Right lung (tissue), 5 donors: Measurements from ENCODE around the gene GRAMD1B. TPM values are rescaled to one million over a fixed set of nuclear protein-coding genes. Genes with fewer than 3 reads are reported as not detected.
A peak's percentile ranks its signal among the peaks of the same experiment; 100 is the strongest.

Source experiments
- DNase-seq, 2 donors: peaks; one replicate each; pipeline ENCODE4 v3.0.0-alpha.2; 2013
- polyA plus RNA-seq, 5 donors: library from polyadenylated mRNA; unstranded; fragments of 120-200 nt; gene quantifications; one replicate each; pipeline versions ENCODE4 v1.2.1 to v1.2.3, GENCODE V29; 2013; ENCODE audit warnings: inconsistent platforms in 1 of 5, low replicate concordance in 1 of 5; ENCODE audit not compliant: insufficient read length in 5 of 5, insufficient read depth in 1 of 5

GRAMD1B gene
- polyA plus RNA-seq, 5 donors = 3.8 to 4.5 (median 4.2) TPM

DNA sequence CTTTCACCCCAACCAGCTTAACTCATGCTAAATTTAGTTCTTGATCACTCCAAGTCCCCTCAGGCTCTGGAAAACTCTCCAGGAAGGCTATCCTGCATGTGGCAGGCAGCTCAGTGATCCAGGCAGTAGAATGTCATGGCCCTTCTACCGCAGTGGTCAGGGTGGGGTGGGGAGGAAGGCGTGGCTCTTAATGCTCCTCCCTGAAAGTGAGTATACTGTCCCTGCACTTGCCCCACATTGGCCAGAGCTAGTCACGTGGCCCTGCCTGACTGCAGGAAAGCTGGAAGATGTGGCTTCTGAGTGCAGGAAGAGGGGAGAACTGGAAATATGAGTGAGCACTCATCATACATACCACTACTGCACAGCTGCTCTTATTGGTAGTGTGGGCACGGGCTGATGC lies 102.1 kb downstream of the GRAMD1B start:
- no peak for DNase-seq

GRCh38 chr11:123535401-123535800 lies 105.3 kb downstream of the GRAMD1B start:
- no peak for DNase-seq

- no peak for DNase-seq
Measured at GRCh38 chr11:123536690-123537437, 106.8 kb downstream of the GRAMD1B start.

- DNase-seq = no peak
Measured at GRCh38 chr11:123537726-123538125, 107.7 kb downstream of the GRAMD1B start.

- no peak for DNase-seq
Measured at GRCh38 chr11:123543797-123544196, 113.7 kb downstream of the GRAMD1B start.

- no peak for DNase-seq
Measured at GRCh38 chr11:123544631-123545375, 114.7 kb downstream of the GRAMD1B start.

DNA sequence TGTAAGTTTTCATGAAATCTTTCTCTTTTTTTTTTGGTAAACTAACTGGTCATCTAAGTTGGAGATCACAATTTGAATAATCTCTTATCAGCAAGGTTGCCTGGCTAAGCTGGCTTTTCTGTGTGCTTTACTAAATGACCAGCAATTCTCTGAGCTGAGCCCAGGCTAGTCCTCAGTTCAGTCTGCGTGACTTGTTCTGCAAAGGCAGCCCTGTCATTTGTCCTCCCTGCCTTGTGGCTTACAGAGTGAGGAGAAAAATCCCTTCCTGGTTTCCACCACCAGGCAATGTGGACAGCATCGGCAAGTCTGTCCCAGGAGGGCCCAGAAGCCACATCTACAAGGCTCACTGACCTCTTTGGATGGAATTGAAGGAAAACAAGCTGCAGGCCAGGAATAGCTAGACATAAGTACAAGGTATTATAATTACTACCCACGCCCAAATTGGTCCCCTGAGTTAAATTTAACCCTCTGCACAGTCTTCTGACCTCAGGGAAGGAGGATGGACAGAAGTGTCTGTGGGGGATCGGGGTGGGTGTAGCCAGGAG lies 115.7 kb downstream of the GRAMD1B start:
- no peak for DNase-seq

DNA sequence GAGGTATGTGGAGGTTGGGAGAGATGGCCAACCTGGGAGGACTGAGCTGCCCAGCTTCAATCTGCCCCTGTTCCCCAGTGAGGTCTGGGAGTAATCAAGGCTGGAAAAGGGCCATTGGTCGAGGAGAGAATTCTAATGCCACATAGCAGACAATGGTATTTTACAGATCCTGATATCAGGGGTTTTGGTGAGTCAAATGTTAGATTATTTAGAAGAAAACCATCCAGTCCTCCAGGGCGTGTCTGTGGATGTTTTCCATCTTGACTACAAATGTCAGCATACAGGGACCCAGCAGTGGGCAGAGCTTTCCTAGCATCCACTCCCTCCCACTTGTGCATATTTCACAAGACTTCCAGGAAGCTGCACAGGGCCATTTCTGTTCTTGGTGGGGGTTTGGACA lies 116.4 kb downstream of the GRAMD1B start:
- DNase-seq = no peak

DNA sequence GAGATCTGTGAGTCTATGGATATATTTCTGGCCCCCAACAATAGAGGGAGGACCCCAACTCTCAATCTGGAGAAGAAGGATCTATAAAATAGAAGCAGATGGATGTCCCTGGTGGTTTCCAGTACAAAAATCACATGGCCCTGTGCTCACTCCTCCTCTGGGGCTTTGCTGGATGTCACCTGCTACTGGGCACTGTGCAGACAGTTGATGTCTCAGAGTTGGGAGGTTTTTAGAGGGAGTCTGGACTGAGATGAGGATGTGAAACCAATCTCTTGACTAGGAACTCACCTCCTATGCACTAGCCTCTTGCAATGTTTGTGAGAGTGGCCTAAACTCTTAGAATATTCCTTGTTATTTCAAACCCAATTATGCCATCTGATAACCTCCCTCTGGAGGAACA lies 117.1 kb downstream of the GRAMD1B start:
- no peak for DNase-seq

GRCh38 chr11:123548774-123549173 lies 118.7 kb downstream of the GRAMD1B start:
- DNase-seq = no peak

GRCh38 chr11:123549926-123550917 lies 120.2 kb downstream of the GRAMD1B start:
- no peak for DNase-seq

DNA sequence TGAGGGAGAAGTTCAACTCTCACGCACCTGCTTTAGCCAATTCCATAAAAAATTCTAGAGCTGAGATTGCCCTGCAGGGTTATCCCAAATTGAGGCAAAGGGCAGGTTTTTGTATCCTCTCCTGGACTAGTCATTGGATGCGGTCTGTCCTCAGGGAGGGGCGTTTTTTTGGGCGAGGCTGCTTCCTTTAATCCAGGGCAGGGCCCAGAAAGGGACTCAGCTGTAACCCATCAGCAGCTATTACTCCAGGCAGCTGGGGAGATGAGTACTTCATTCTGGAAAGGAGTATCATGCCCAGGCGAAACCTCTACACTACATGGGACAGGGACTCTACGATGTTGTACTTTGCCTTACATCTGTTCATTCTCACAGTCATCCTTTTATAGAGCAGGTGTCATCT lies 121.0 kb downstream of the GRAMD1B start:
- no peak for DNase-seq

GRCh38 chr11:123556633-123557032 lies 126.6 kb downstream of the GRAMD1B start:
- DNase-seq = no peak

DNA sequence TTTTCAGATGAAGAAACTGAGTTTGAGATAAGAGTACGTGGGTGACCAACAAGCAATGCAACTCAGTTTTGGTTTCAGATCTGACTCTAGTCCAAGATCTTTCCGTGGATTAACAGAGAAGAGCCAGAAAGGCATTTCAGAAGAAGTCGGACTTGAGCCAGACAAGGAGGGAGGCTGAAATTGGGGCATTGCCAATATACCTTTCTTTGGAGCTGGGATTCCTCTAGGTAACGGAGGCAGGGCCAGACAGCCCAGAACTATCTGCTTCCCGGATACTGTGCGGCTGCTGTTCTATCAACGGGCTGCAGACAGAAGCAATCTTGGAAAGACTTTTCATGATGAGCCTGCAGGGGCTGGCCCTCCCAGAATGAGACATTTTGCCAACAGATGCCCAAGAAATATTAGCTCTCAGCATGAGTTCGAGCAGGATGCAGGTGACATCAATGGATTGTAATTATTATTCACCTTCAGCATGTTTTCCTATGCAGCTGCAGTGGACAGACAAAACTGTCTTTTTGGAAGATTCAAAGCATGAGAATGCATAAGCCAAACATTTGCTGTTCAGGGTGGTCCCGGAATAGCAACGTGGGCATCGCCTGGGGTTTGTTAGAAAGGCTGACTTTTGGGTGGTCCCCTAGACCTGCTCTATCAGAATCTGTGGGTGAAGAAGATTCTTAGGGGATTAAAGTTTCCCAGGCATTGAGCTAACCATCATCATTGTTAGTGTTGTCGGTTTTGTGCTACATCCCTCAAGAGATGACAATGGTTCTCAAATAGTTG lies 128.7 kb downstream of the GRAMD1B start:
- DNase-seq = no peak

DNA sequence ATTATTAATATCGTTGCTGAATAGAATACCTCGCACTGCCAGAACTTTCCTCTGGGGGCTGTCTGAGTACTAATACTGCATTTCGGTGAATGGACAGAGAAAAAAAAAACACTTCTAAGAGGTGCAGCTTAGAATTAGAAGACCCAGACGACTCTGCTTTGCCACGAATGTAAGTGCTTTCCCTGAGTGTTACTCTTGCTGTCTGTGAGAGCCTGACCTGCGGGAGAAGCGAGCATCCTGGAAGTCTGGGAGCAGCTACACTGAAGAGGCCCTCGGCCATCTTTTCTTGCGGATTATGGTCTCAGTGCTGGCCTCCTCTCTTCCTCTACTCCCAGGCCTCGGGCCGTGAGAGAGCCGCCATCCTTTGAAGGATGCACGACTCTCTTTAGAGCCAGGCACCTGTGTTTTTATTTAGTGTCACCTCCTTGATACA lies 129.5 kb downstream of the GRAMD1B start:
- peak; percentile 12 to 23 for DNase-seq

DNA sequence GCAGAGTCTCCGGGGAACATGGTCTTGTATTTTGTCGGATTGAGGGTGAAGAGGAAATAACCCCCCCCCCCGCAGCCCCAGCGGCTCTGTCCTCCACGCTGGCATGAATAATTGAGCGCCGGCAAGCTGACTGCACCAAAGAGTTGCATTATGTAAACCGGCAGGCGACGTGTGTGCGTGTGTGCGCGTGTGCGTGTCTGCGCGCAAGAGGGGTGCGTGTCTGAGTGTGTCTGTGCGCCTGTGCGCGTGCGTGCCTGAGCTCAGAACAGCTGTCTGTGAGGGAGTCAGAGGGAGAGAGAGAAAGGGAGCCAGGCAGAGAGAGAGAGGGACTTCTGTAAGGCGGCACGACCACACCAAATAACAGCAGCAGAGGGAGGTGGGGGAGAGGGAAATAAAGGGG lies 129.9 kb downstream of the GRAMD1B start:
- DNase-seq = peak; percentile 65 to 69

DNA sequence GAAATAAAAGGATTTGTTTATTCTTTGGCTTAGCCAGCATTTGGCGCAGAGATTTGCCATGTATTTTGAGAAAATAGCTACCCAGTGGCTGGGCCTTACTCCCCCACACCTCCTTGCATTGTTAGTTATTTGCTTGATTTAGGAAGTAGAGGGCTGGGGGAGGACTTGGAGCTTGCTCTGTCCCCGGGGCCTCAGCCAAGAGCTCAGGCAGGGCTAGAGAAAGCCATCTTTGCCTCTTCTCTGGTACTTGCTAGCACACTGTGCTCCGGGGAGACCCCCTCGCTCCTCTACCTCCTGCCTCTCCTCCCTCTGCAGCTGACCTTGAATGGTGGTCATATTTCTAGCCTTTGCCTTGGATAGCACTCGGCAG lies 131.3 kb downstream of the GRAMD1B start:
- DNase-seq = no peak

DNA sequence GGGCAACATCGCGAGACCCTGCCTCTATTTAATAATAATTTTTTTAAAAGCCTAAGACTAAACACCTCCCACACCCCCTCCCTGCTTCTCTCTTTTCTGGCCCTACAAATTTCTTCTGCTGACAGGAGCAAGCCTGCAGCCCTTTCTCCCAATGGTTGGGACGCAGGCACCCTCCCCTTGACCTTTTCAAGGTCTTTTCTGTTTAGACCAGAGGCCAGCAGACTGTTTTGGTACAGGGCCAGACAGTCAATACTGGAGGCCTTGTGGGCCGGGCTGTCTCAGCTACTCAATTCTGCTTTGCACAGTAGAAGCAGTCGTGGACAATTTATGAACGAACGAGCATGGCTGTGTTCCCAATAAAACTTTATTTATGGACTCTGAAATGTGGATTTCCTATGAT lies 132.1 kb downstream of the GRAMD1B start:
- no peak for DNase-seq

DNA sequence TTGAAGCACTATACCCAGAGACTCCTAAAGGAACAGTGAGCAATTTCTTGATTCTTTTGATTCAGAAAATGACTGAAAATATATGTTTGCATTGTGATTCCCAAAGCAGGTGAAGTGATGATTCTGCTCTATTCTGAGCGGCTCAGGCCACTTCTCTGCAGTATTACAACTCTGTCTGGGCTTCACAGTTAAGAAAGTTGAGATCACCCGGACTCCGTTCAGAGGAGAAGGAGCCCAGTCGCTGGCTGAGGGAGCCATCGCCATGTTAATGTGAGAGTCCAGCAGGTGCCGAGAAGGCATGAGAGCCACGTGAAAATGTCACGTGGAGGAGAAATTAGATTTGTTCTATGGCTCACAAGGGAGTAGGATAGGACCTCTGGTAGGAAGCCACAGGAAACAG lies 132.8 kb downstream of the GRAMD1B start:
- no peak for DNase-seq

- no peak for DNase-seq
Measured at GRCh38 chr11:123564221-123564620, 134.2 kb downstream of the GRAMD1B start.

DNA sequence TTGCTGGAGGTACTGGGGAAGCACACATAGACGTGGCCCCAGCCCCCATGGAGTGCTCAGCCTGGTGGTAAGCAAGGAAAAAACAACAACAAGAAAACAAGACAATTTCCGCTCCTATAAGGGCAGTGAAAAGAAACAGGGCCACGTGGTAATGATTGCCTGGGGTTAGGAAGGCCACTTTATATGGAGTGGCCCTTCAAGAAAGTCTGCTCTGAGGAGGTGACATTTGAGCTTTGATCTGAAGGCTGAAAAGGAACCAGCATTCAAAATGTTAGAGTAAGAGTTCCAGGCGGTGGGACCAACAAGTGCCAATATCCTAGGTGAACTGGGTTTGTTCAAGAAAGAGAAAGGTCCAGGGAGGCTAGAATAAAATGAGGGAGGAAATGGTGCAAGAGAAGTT lies 136.8 kb downstream of the GRAMD1B start:
- DNase-seq = no peak
